Smooth muscle cell (in vitro differentiated cells): ENCODE results near the gene LRRK1. TPM values are rescaled to one million over a fixed set of nuclear protein-coding genes. Genes with fewer than 3 reads are reported as not detected.

Experiments
- DNase-seq: peaks from one replicate; lab custom pipeline; 2025; ENCODE audit not compliant: unreplicated experiment; lab: John Stamatoyannopoulos, UW
- H2AFZ ChIP-seq: fragments of 200-600 bp; sonication (generic); 2 replicates; pipeline ENCODE4 v1.6.0; 2016; ENCODE audit warnings: antibody characterized with exemption, low read depth, mild to moderate bottlenecking
- H3F3A ChIP-seq: fragments of 200-600 bp; sonication (generic); 2 replicates; pipeline ENCODE4 v1.6.0; 2017; ENCODE audit warnings: antibody characterized with exemption, low read depth
- H3K27ac ChIP-seq: fragments of 200-600 bp; sonication (generic); 2 replicates; pipeline ENCODE4 v1.5.1; 2016; ENCODE audit warnings: low read depth, mild to moderate bottlenecking
- H3K27me3 ChIP-seq: fragments of 200-600 bp; sonication (generic); 2 replicates; pipeline ENCODE4 v1.6.1; 2016; ENCODE audit warnings: low read depth, mild to moderate bottlenecking
- H3K36me3 ChIP-seq: fragments of 200-600 bp; sonication (generic); 2 replicates; pipeline ENCODE4 v1.5.1; 2016; ENCODE audit warnings: low read depth
- H3K4me1 ChIP-seq: fragments of 200-600 bp; sonication (generic); 2 replicates; pipeline ENCODE4 v1.5.1; 2016; ENCODE audit warnings: low read depth
- H3K4me2 ChIP-seq: fragments of 200-600 bp; sonication (generic); 2 replicates; pipeline ENCODE4 v1.6.0; 2016; ENCODE audit warnings: mild to moderate bottlenecking
- H3K4me3 ChIP-seq: fragments of 200-600 bp; sonication (generic); 2 replicates; pipeline ENCODE4 v1.5.1; 2016; ENCODE audit warnings: mild to moderate bottlenecking
- H3K79me2 ChIP-seq: fragments of 200-600 bp; sonication (generic); 2 replicates; pipeline ENCODE4 v1.6.0; 2016; ENCODE audit warnings: low read depth, mild to moderate bottlenecking
- H3K9ac ChIP-seq: fragments of 200-600 bp; sonication (generic); 2 replicates; pipeline ENCODE4 v1.6.0; 2016; ENCODE audit warnings: low read depth
- H3K9me3 ChIP-seq: fragments of 200-600 bp; sonication (generic); replicated peaks from 2 replicates; pipeline ENCODE4 v1.5.1; 2016; ENCODE audit warnings: low read depth
- H4K20me1 ChIP-seq: fragments of 200-600 bp; sonication (generic); 2 replicates; pipeline ENCODE4 v1.6.0; 2016; ENCODE audit warnings: low read depth
- CTCF ChIP-seq: fragments of 200-600 bp; sonication (generic); IDR thresholded peaks from 2 replicates; pipeline ENCODE4 v1.5.1; 2017; ENCODE audit warnings: borderline replicate concordance, mild to moderate bottlenecking, antibody characterized with exemption; ENCODE audit not compliant: insufficient read depth, poor library complexity, severe bottlenecking
- WGBS: methylation state at CpG from one replicate; pipeline ENCODE4 v1.1.7; 2016; ENCODE audit warnings: low lambda C conversion rate; 5-methylcytosine and 5-hydroxymethylcytosine counted together
- polyA plus RNA-seq: library from polyadenylated mRNA; unstranded; fragments of >200 nt; fragmentation: Nextera tagmentation; extraction: Ambion mirVana; gene quantifications from 2 replicates; pipeline ENCODE4 v1.2.1, GENCODE V29; 2016
- total RNA-seq: library from RNA; depleted of rRNA; stranded (reverse); fragments of >200 nt; gene quantifications from 2 replicates; pipeline ENCODE4 v1.2.3, GENCODE V29; 2014

Gene LRRK1
- total and polyA plus RNA-seq, 2 experiments from 2014 or later = 1.1 to 1.6 TPM

GRCh38 chr15:100930306-100930848, 11.2 kb downstream of the LRRK1 start:
- Histone ChIP-seq H4K20me1 (no peaks in the 10 kb centered on the region), H3K27ac (no peak overlapping the region), H3K27me3 (no peaks in the 10 kb centered on the region), H3K36me3 (no peaks in the 10 kb centered on the region), H3K4me3 (no peak overlapping the region), H3K79me2 (no peaks in the 10 kb centered on the region), H3K4me2 (no peak overlapping the region), H3K9me3 (no peaks in the 10 kb centered on the region), H2AFZ (no peak overlapping the region), H3K9ac (no peak overlapping the region), H3K4me1 (peaks cover 4% of the 10 kb centered on the region), H3F3A (no peaks in the 10 kb centered on the region)
- WGBS = 94% methylated on average over 4 of the region's 4 CpGs
- no peak for TF ChIP-seq CTCF
- DNase-seq = no peak

GRCh38 chr15:100931143-100931890, 12.2 kb downstream of the LRRK1 start:
- H3K9me3 ChIP-seq = no peaks in the 10 kb centered on the region
- no peak overlapping the region for H3K4me3 ChIP-seq
- peaks cover 4% of the 10 kb centered on the region for H3K4me1 ChIP-seq
- no peaks in the 10 kb centered on the region for H3F3A ChIP-seq
- no peak for DNase-seq
- 91% methylated on average over 15 of the region's 15 CpGs for WGBS
- no peak overlapping the region for H3K9ac ChIP-seq
- no peaks in the 10 kb centered on the region for H4K20me1 ChIP-seq
- no peak overlapping the region for H2AFZ ChIP-seq
- H3K36me3 ChIP-seq = no peaks in the 10 kb centered on the region
- no peaks in the 10 kb centered on the region for H3K27me3 ChIP-seq
- no peaks in the 10 kb centered on the region for H3K79me2 ChIP-seq
- H3K27ac ChIP-seq = no peak overlapping the region
- no peak overlapping the region for H3K4me2 ChIP-seq
- no peak for TF ChIP-seq CTCF

GRCh38 chr15:100932676-100933348, 13.7 kb downstream of the LRRK1 start:
- Histone ChIP-seq H3K4me2 (no peak overlapping the region), H2AFZ (no peak overlapping the region), H3K27me3 (no peaks in the 10 kb centered on the region), H3K36me3 (no peaks in the 10 kb centered on the region), H3K9me3 (no peaks in the 10 kb centered on the region), H3K4me3 (no peak overlapping the region), H3K27ac (no peak overlapping the region), H4K20me1 (no peaks in the 10 kb centered on the region), H3K79me2 (no peaks in the 10 kb centered on the region), H3K4me1 (peaks cover 4% of the 10 kb centered on the region), H3K9ac (no peak overlapping the region), H3F3A (no peaks in the 10 kb centered on the region)
- DNase-seq = no peak
- 60% methylated on average over 7 of the region's 7 CpGs for WGBS
- TF ChIP-seq CTCF = no peak

GRCh38 chr15:100934166-100934565, 15.0 kb downstream of the LRRK1 start:
- Histone ChIP-seq H3K9me3 (no peaks in the 10 kb centered on the region), H3K27me3 (no peaks in the 10 kb centered on the region), H3K9ac (no peak overlapping the region), H3K4me3 (no peak overlapping the region), H3K79me2 (no peaks in the 10 kb centered on the region), H4K20me1 (no peaks in the 10 kb centered on the region), H3K36me3 (no peaks in the 10 kb centered on the region), H2AFZ (no peak overlapping the region), H3K4me2 (no peak overlapping the region), H3F3A (no peaks in the 10 kb centered on the region), H3K4me1 (peaks cover 2% of the 10 kb centered on the region), H3K27ac (no peak overlapping the region)
- no peak for DNase-seq
- no peak for TF ChIP-seq CTCF
